SH-SY5Y (cell line): Measurements from ENCODE around the gene CLDN10.

ENCODE experiments used
- GATA2 ChIP-seq: IDR thresholded peaks from 2 replicates; pipeline ENCODE4 v1.6.1; 2011; ENCODE audit warnings: mild to moderate bottlenecking, low read depth, low read length
- GATA3 ChIP-seq: IDR thresholded peaks from 2 replicates; pipeline ENCODE4 v1.6.1; 2011; ENCODE audit warnings: low read depth, mild to moderate bottlenecking, low read length, moderate library complexity

DNA sequence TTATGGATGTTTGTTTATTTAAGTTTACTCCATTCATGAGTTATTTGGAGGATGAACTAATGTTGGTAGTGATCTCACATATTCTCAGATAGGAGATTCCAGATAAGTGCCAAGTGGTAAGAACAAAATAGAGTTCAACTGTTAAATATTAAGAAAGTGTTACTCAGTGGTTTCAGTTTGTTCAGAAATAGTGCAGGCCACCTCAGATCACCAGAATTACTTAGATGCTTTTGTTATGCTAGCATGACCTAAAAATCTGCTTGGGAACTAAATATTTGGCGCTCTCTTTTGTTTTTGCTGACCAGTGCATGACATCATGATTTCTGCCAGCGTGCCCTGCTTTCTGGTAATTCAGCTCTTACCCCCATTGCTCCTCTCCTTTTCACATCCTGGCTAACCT, 15.6 kb downstream of the CLDN10 start:
- TF ChIP-seq GATA2 = no peak
- no peak for TF ChIP-seq GATA3
